Mucosa of descending colon (tissue), 3 donors: ENCODE data around the gene RPL5. TPM values are rescaled to one million over a fixed set of nuclear protein-coding genes. Genes with fewer than 3 reads are reported as not detected.

ENCODE experiments used
- ATAC-seq: fragments of 200-7000 bp; cut with Tn5 transposase; one replicate; pipeline ENCODE4 v1.9.1; 2020; ENCODE audit warnings: mild to moderate bottlenecking, moderate library complexity
- DNase-seq, 3 donors: peaks; one replicate each; pipeline ENCODE4 v3.0.0-alpha.2; 2020
- H3K36me3 ChIP-seq: fragments of 200-600 bp; one replicate; pipeline ENCODE4 v1.8.0; 2021; ENCODE audit warnings: low read depth, mild to moderate bottlenecking
- H3K4me1 ChIP-seq: fragments of 200-600 bp; one replicate; pipeline ENCODE4 v1.8.0; 2021; ENCODE audit warnings: low read depth, mild to moderate bottlenecking
- H3K4me3 ChIP-seq: fragments of 200-600 bp; one replicate; pipeline ENCODE4 v1.8.0; 2021; ENCODE audit warnings: mild to moderate bottlenecking
- H3K9me3 ChIP-seq: fragments of 200-600 bp; one replicate; pipeline ENCODE4 v1.8.0; 2021; ENCODE audit warnings: mild to moderate bottlenecking
- CTCF ChIP-seq: fragments of 200-600 bp; IDR thresholded peaks from one replicate; pipeline ENCODE4 v1.8.0; 2022; ENCODE audit warnings: antibody characterized with exemption, mild to moderate bottlenecking
- intact Hi-C, 2 donors: fragments of 100-400 bp; cut with DNase I in 1 of 2; cut with micrococcal nuclease in 1 of 2; formaldehyde crosslinking; loops; one replicate each; pipeline versions ENCODE4 v1.11.0 to v1.11.1; 2022; cut with DNase I, micrococcal nuclease
- total RNA-seq, 3 donors: library from RNA; stranded (reverse); fragmentation: NEBNext Ultra II Directional in 2 of 3; extraction: Animal tissue kit (Norgen Biotek cat#: 25700) in 2 of 3; gene quantifications; one replicate each; pipeline versions ENCODE4 v1.2.1 to v1.2.4, GENCODE V29; 2021 to 2023
- donor health status: DM: no; HTN: no; CAD: no; lungs with moderate emphysema.
- donor health status: DM: no; HTN: no; CAD: no.
- donor health status: DM: no; HTN: yes; CAD: no.

Gene RPL5
- total RNA-seq, 3 donors from 2014 or later: 627 to 944 (median 705) TPM

GRCh38 chr1:92842082-92843045, 10.5 kb downstream of the RPL5 start:
- Histone ChIP-seq H3K9me3 (no peaks in the 10 kb centered on the region), H3K36me3 (no peaks in the 10 kb centered on the region), H3K4me3 (no peak overlapping the region), H3K4me1 (no peaks in the 10 kb centered on the region)
- intact Hi-C loops: no loop called here
- DNase-seq (no peak), ATAC-seq (no peak)
- no peak for TF ChIP-seq CTCF

- DNase-seq (no peak), ATAC-seq (no peak)
- intact Hi-C loops: no loop called here
- Histone ChIP-seq H3K4me3 (no peak overlapping the region), H3K36me3 (no peaks in the 10 kb centered on the region), H3K4me1 (no peaks in the 10 kb centered on the region), H3K9me3 (no peaks in the 10 kb centered on the region)
- TF ChIP-seq CTCF: no peak
Observed at GRCh38 chr1:92843046-92843423, 11.2 kb downstream of the RPL5 start.

- ATAC-seq: no peak
- no peak for TF ChIP-seq CTCF
Observed at GRCh38 chr1:92843429-92844352, 11.9 kb downstream of the RPL5 start.

GRCh38 chr1:92844439-92844838, 12.6 kb downstream of the RPL5 start:
- intact Hi-C loops: no loop called here
- H3K36me3 ChIP-seq: no peaks in the 10 kb centered on the region
- no peak overlapping the region for H3K4me3 ChIP-seq
- no peaks in the 10 kb centered on the region for H3K4me1 ChIP-seq
- no peak for TF ChIP-seq CTCF
- ATAC-seq: no peak
- no peaks in the 10 kb centered on the region for H3K9me3 ChIP-seq
- DNase-seq: no peak

More at GRCh38 chr1:92843429-92844352, 11.9 kb downstream of the RPL5 start:
- intact Hi-C loops: no loop called here
- no peak for DNase-seq
- no peak overlapping the region for H3K4me3 ChIP-seq
- no peaks in the 10 kb centered on the region for H3K36me3 ChIP-seq
- H3K9me3 ChIP-seq: no peaks in the 10 kb centered on the region
- no peaks in the 10 kb centered on the region for H3K4me1 ChIP-seq

GRCh38 chr1:92845908-92846307, 14.1 kb downstream of the RPL5 start:
- Histone ChIP-seq H3K4me3 (no peak overlapping the region), H3K36me3 (no peaks in the 10 kb centered on the region), H3K4me1 (no peaks in the 10 kb centered on the region), H3K9me3 (no peaks in the 10 kb centered on the region)
- no peak for TF ChIP-seq CTCF
- no peak for ATAC-seq
- intact Hi-C loops: no loop called here
- DNase-seq: no peak
